Right lung (tissue), 5 donors: ENCODE results near the gene PM20D2. TPM values are rescaled to one million over a fixed set of nuclear protein-coding genes. Genes with fewer than 3 reads are reported as not detected.

Experiments
- DNase-seq, 2 donors: peaks; one replicate each; pipeline ENCODE4 v3.0.0-alpha.2; 2013
- polyA plus RNA-seq, 5 donors: library from polyadenylated mRNA; unstranded; fragments of 120-200 nt; gene quantifications; one replicate each; pipeline versions ENCODE4 v1.2.1 to v1.2.3, GENCODE V29; 2013; ENCODE audit warnings: inconsistent platforms in 1 of 5, low replicate concordance in 1 of 5; ENCODE audit not compliant: insufficient read length in 5 of 5, insufficient read depth in 1 of 5

Gene PM20D2
- polyA plus RNA-seq, 5 donors, result 21.3 to 34.3 (median 23.8) TPM

- DNase-seq, result no peak
These were observed 5.3 kb upstream of the PM20D2 start for GRCh38 chr6:89140347-89141156.

DNA sequence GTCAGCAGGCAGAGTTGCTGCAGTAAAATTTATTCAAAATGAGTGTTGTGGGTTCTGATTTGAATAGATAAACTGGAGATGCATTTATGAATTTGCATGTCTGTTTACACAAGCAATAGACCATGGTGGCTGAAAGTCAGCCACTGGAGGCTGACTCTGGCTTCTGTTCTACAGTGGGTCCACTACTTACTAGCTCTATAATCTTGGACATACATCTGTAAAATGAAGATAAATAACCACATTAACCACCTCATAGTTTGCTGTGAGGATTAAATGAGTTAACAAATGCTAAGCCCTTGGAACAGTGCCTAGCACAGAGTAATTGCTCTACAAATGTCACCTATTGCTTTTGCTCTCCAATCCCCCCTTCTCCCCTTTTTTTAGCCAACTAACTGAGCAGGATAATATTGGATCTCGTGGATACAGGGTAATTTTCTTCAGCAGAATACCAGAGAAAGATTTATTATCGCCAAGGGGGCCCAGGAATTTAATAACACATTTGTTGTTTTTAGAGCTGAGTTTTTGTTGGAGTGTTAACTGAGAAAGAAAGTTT, 1.4 kb upstream of the PM20D2 start:
- no peak for DNase-seq

- DNase-seq, result peak; percentile 42
These were observed 532 bp upstream of the PM20D2 start for GRCh38 chr6:89145091-89145955.

GRCh38 chr6:89146718-89147700, 1.2 kb downstream of the PM20D2 start:
- peak; percentile 37 to 56 for DNase-seq

- DNase-seq, result no peak
These were observed 2.3 kb downstream of the PM20D2 start for GRCh38 chr6:89148016-89148750.

GRCh38 chr6:89154131-89154530, 8.3 kb downstream of the PM20D2 start:
- no peak for DNase-seq

DNA sequence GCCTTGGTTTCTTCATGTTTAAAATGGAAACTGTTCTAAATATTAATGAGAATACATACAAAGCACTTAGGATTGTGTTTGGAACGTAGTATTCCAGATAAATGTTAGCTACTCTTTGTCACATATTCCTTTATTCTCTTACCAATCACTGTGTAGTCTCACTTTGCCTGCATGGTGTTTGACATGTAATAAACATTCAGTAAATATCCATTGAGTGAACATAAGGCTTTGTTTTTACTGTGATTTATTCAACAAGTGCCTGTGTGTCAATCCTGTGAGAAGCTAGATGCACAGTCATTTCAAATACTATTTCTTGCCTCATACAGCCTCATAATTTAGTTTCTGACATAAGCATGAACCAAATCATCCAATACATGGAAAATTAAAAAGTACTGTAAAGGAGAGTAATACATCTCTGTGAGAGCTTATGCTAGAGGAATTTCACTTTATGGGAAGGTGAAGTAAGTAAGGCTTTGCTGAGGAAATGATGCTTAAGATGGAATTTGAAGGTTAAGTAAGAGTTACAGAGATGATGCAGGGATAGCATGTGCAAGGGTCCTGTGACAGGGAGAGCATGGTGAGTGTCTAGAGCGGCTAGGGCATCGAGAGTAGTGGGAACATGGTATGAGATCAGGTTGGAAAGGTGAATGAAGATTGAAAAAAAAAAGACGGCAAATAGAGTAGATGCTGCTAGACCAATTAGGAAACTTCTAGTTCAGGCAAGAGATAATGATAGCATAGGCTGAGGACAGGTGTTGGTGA, 14.7 kb downstream of the PM20D2 start:
- DNase-seq, result no peak

- DNase-seq, result no peak
These were observed 15.6 kb downstream of the PM20D2 start for GRCh38 chr6:89161326-89162046.

GRCh38 chr6:89162047-89162371, 16.2 kb downstream of the PM20D2 start:
- no peak for DNase-seq

- DNase-seq, result no peak
These were observed 26.3 kb downstream of the PM20D2 start for GRCh38 chr6:89172131-89172530.

DNA sequence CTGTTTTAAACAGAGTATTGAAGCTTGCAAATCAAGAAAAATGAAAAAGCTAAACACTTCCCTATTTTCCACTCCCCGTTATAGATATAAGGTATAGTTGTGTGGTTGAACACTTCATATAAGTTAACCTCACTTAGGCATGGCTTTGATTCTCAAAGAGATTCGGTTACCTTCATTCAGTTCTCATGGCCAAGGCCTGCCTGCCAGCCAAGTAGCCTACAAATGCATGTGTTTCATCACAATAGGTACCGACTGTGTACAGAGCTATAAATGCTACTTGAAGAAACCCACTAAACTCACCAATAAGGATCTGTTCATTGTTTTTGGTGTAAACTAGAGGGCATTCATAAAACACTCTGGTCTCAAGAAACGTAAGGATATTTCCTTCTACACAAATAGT, 27.8 kb downstream of the PM20D2 start:
- DNase-seq, result no peak

GRCh38 chr6:89180112-89180511, 34.3 kb downstream of the PM20D2 start:
- no peak for DNase-seq

- DNase-seq, result peak; percentile 4 to 11
These were observed 35.1 kb downstream of the PM20D2 start for GRCh38 chr6:89180971-89181370.

- no peak for DNase-seq
These were observed 37.4 kb downstream of the PM20D2 start for GRCh38 chr6:89183294-89183693.

- no peak for DNase-seq
These were observed 38.5 kb downstream of the PM20D2 start for GRCh38 chr6:89184344-89184743.

DNA sequence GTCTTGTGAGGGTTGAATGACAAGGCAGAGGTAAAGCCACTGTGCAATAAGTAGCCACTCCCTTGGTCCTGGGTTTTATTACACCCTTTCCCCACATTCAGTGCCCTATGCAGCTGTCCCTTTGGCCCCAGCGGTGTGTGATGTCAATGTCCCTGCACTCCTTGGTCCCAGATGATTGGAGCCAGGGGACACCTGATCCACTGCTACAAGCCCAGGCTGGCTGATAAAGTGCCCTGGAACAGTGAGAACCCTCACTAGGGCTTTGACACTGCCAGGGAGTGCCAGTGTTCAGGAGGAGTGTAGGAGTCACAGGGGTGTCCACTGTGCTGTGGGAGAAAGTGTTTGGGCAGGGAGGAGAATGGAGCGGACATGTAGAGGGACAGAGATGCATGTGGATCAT, 40.9 kb downstream of the PM20D2 start:
- DNase-seq, result no peak

GRCh38 chr6:89187504-89187903, 41.6 kb downstream of the PM20D2 start:
- DNase-seq, result no peak

GRCh38 chr6:89190741-89191140, 44.9 kb downstream of the PM20D2 start:
- DNase-seq, result no peak

GRCh38 chr6:89194559-89194958, 48.7 kb downstream of the PM20D2 start:
- no peak for DNase-seq
